ENCODE data around the gene OR2H2.

Gene OR2H2

DNA sequence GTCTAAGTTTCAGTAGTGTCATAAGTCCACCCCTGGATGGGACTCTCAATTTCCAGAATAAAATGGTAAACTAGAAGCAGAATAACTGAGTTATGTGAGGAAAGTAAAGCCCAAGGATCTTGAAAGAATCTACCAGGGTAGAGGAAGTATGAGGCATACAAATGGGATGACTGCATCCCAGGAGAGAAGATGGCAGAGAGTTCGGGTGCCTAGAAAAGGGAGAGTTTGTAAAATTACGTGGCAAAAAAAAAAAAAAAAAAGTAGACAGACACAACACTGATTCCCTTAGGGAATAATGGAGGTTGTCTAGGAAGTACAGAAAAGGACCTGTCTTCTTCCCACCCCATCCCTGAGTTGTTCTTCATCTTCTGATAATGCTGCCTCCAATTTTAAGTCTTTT lies 44.6 kb downstream of the OR2H2 start:
- DNase-seq (no peak), ATAC-seq (no peak)

DNA sequence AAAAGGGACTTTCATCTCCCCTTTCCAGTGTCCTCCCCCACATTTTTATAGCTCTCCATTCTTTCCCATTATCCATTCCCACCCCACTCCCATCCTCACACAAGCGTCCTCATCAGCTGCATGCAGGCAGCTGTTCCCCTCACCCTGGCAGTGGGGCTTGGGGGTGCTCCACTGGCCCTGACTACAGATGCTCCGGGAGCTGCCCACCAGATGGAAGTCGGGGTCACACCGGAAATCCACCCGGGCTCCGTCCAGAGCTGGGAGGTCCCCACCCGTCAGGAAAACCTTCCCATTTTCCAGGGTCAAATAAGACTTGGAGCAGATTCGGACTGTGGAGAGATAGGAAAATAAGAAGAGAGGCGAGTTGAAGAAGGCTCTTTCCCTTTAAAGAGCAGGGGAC lies 45.4 kb downstream of the OR2H2 start:
- ATAC-seq (no peak), DNase-seq (no peak)

DNA sequence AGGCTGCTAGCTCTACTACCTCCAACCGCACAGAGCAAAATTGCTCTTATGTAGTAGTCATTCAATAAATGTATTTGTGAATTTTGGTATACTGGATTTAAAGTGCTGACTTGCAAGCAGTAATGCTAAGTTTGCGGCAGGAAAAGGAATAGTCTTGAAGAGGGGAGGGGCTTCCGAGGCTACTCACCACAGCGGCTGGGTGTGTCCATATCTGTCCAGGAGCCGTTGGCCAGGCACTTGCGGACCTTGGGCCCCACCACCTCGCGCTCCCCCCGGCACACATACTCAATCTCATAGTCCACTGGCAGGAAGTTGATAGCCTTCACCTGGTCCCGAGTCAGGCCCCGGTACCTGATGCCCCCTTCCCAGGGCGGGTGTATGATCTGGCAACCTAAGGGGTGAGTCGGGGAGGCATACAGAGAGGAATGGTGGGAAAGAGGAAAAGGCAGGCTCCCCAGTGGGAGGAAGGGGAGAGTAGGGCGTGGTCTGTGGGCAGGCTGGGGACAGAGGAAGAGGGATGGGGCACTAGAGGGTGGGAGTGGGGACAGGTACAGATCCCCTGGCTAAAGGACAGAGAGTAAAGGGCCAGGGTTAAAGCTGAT lies 46.4 kb downstream of the OR2H2 start:
- ATAC-seq: no peak
- no peak for DNase-seq

DNA sequence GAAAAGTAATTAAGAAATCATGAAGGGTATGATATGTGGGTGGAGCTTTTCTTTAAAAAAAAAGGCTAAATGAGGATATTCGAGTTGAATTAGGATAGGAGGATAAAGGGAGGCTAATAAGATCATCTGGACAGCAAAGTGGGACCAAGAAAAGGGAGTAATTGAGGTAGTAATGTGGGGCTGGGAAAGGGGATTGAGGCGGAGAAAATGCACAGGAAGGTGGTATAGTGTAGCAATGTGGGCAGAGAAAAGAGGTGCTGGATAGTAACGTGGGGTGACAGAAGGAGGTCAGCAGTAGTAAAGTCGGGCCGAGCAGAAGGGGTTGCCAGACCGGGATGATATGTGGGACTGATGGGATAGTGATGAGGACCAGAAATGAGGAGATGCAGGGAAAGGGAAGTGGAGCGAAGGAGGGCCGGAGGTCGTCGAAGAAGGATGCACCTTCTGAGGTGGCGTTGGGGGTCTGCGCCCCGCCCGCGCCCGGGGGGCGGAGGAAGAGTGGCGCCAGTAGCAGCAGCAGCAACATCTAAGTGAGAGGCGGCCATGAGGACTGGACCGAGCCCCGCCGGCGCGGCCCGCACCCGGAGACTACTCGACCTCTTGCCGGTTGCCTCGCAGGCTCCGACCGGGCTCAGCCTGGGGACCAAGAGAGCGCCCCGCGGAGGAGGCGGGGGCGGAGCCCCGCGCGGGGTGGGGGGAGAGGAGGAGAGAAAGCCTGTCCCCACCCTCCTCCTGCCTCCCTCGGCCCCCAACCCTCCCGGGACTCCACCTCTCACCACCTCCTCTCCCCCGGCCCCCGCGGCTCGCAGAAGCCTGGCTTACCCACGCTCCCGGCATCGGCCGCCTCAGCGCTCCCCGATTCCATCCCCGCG lies 47.2 kb downstream of the OR2H2 start:
- ATAC-seq (peak; percentile 24), DNase-seq (peak; percentile 60)

DNA sequence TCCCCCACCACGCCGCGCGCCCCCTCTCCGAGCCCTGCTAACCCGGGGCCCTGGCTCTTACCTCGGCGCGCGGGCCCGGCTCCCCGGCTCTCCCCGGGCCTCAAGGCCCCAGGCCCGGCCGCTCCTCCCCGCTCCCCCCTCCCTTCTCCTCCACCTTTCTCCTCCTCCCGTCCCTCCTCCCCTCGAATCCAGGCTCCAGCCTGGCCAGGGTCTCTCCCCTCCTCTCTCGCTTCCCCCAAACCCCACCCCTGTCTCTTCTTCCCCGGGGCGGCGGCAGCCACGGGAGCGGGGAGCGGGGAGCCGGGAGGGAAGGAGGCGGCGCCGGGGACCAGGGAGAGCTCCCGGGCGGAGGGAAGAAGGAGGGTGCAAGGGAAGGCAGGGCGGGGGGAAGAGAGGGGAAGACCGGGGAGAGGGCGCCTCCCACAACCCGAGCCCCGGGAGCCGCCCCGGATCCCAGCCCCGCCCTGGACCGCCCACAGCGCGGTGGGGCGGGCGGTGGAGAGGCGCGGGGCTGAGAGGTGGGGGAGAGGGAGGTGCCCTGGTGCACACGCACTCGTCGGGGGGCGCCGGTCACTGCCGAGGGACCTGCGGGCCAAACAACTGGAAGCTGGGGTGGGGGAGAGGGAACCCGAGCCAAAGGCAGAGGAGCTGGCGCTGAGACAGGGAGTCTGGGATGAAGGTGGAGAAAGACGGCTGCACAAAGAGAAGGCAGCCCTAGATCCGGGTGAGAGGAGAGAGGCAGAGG lies 48.0 kb downstream of the OR2H2 start, which contains the start of gene GABBR1:
Gene GABBR1, minus strand, starts transcription at position 395 of the 745 bp plus-strand sequence. CDS start 798 bp downstream, outside the sequence.
- ATAC-seq (peak; percentile 83), DNase-seq (peak; percentile 79)

DNA sequence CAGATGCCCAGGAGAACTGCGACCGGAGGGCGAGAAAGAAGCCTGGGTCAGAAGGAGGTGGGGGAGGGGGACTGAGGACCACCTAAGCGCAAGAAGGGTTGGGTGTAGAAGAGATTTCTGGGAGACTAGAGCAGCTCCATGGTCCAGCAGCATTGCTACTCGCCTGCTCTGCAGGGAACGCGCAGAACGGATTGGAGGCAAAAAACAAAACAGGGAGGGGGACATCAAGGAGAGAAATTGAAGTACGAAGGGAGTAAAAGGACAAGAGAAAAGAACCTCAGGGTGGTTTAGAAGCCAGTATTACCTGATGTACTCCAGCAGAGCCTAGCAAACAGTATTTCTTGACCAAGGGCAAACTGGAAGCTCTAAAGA lies 48.6 kb downstream of the OR2H2 start:
- ATAC-seq (no peak), DNase-seq (no peak)

DNA sequence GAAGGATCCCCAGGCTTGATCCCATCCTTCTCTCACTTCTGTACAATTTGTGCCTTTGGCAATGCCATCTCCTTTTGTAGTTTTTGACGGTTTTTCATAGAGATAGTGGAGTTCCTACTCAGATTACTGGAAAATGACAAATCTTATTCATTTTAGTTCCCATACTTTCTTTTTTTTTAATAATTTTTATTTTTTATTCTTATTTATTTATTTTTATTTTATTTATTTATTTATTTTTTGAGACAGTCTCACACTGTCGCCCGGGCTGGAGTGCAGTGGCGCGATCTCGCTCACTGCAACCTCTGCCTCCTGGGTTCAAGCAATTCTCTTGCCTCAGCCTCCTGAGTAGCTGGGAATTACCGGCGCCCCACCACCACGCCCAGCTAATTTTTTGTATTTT lies 52.3 kb downstream of the OR2H2 start:
- DNase-seq: no peak
- no peak for ATAC-seq
